Eye (tissue), 1 donor: ENCODE results near the gene CEBPB.

Experiments used
- DNase-seq: peaks from one replicate; pipeline ENCODE4 v3.0.0-alpha.2; 2015

The CEBPB gene

GRCh38 chr20:50230184-50230583 is 39.6 kb downstream of the CEBPB start:
- no peak for DNase-seq

- DNase-seq, result no peak
Measured at GRCh38 chr20:50230871-50231560, 40.4 kb downstream of the CEBPB start.

- DNase-seq, result no peak
Measured at GRCh38 chr20:50231854-50232253, 41.2 kb downstream of the CEBPB start.

- no peak for DNase-seq
Measured at GRCh38 chr20:50232651-50233324, 42.2 kb downstream of the CEBPB start.

- no peak for DNase-seq
Measured at GRCh38 chr20:50233325-50234212, 42.9 kb downstream of the CEBPB start.

GRCh38 chr20:50234288-50234687 is 43.7 kb downstream of the CEBPB start:
- no peak for DNase-seq

GRCh38 chr20:50237349-50237748 is 46.7 kb downstream of the CEBPB start:
- DNase-seq, result no peak

- DNase-seq, result no peak
Measured at GRCh38 chr20:50238081-50238800, 47.6 kb downstream of the CEBPB start.

GRCh38 chr20:50240092-50240491 is 49.5 kb downstream of the CEBPB start:
- no peak for DNase-seq

- no peak for DNase-seq
Measured at GRCh38 chr20:50242178-50242514, 51.5 kb downstream of the CEBPB start.
